Mammary epithelial cell (primary cell): Measurements from ENCODE around the gene KCNK1.

Source experiments
- EZH2 ChIP-seq: IDR thresholded peaks from 2 replicates; pipeline ENCODE4 v1.6.1; 2012; ENCODE audit warnings: low read length, inconsistent platforms, borderline replicate concordance
- TF ChIP-seq, protein P1 (sequence below), 2 donors: IDR thresholded peaks in 1 of 2; conservative IDR thresholded peaks in 1 of 2; 2 replicates each; pipeline ENCODE4 v1.5.1; 2011 to 2012; ENCODE audit warnings: inconsistent platforms in 2 of 2, low read length in 2 of 2, mild to moderate bottlenecking in 2 of 2, control low read depth in 1 of 2, low read depth in 1 of 2; ENCODE audit not compliant: insufficient read depth in 1 of 2; ENCODE audit errors: extremely low read depth in 1 of 2

DNA sequence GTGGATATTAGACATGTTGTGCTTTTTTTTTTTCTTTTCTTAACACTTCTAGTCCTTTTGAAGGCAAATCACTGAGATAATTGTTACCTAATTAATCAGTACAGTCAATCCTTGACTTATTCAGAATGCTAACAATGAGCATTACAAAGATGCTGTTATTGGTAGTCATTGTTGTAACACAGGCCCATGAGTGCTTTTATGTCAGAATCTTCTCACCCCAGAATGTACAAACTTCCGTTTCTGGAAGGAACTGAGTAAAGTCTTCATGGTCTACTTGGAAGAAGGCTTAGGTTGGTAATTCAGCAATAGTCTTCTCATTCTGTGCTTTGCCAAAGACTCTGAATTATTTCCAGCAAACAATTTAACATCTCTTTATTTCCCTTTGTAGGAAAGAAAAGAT is 3.1 kb downstream of the KCNK1 start:
- TF ChIP-seq, protein P1, sequence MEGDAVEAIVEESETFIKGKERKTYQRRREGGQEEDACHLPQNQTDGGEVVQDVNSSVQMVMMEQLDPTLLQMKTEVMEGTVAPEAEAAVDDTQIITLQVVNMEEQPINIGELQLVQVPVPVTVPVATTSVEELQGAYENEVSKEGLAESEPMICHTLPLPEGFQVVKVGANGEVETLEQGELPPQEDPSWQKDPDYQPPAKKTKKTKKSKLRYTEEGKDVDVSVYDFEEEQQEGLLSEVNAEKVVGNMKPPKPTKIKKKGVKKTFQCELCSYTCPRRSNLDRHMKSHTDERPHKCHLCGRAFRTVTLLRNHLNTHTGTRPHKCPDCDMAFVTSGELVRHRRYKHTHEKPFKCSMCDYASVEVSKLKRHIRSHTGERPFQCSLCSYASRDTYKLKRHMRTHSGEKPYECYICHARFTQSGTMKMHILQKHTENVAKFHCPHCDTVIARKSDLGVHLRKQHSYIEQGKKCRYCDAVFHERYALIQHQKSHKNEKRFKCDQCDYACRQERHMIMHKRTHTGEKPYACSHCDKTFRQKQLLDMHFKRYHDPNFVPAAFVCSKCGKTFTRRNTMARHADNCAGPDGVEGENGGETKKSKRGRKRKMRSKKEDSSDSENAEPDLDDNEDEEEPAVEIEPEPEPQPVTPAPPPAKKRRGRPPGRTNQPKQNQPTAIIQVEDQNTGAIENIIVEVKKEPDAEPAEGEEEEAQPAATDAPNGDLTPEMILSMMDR (conservative IDR thresholded peaks at IDR 0.05 in 1 of 2, IDR thresholded peaks at IDR 0.05 in 1 of 2; ENCODE audit: extremely low read depth in 1 of 2, insufficient read depth in 1 of 2, low read depth in 1 of 2, low read length in 2 of 2): no peak
- TF ChIP-seq EZH2: no peak
